Stromal cell of bone marrow (primary cell): ENCODE results near the gene CSNK1A1.
"Not testable (repeated sequence)": the region's sequence is repeated elsewhere in the genome, so short reads cannot be mapped to it uniquely, and the experiment has no call there.

Experiments used
- DNase-seq: peaks from one replicate; pipeline ENCODE4 v3.0.0-alpha.2; 2012; ENCODE audit warnings: low read depth

Gene CSNK1A1

GRCh38 chr5:149551227-149552037 is at the start of gene CSNK1A1:
TSS of gene CSNK1A1 (minus strand) at chr5:149551439. CDS start at chr5:149550964, 475 bp downstream.
- peak; percentile 96 for DNase-seq

GRCh38 chr5:149600932-149601331 is 49.7 kb upstream of the CSNK1A1 start:
- DNase-seq: no peak

- DNase-seq: no peak
Observed at GRCh38 chr5:149599375-149599774, 48.1 kb upstream of the CSNK1A1 start.

- DNase-seq: no peak
Observed at GRCh38 chr5:149598966-149599365, 47.7 kb upstream of the CSNK1A1 start.

GRCh38 chr5:149598234-149598633 is 47.0 kb upstream of the CSNK1A1 start:
- DNase-seq: not testable (repeated sequence)

GRCh38 chr5:149597618-149598017 is 46.4 kb upstream of the CSNK1A1 start:
- DNase-seq: no peak

GRCh38 chr5:149596712-149597111 is 45.5 kb upstream of the CSNK1A1 start:
- DNase-seq: no peak

- DNase-seq: not testable (repeated sequence)
Observed at GRCh38 chr5:149595105-149595504, 43.9 kb upstream of the CSNK1A1 start.

GRCh38 chr5:149594206-149594895 is 43.1 kb upstream of the CSNK1A1 start:
- no peak for DNase-seq

GRCh38 chr5:149593370-149593769 is 42.1 kb upstream of the CSNK1A1 start:
- DNase-seq: no peak

GRCh38 chr5:149588936-149589335 is 37.7 kb upstream of the CSNK1A1 start:
- no peak for DNase-seq

- DNase-seq: no peak
Observed at GRCh38 chr5:149586708-149587318, 35.6 kb upstream of the CSNK1A1 start.

GRCh38 chr5:149585910-149586309 is 34.7 kb upstream of the CSNK1A1 start:
- DNase-seq: no peak

GRCh38 chr5:149584121-149584520 is 32.9 kb upstream of the CSNK1A1 start:
- no peak for DNase-seq

- DNase-seq: no peak
Observed at GRCh38 chr5:149583394-149583793, 32.2 kb upstream of the CSNK1A1 start.

GRCh38 chr5:149581931-149582768 is 30.9 kb upstream of the CSNK1A1 start:
- DNase-seq: no peak

GRCh38 chr5:149581192-149581861 is 30.1 kb upstream of the CSNK1A1 start, which contains the start of gene ARHGEF37:
TSS of gene ARHGEF37 (plus strand) at chr5:149581498. CDS start at chr5:149597770, 16,272 bp downstream.
- DNase-seq: no peak

- no peak for DNase-seq
Observed at GRCh38 chr5:149580808-149581191, 29.6 kb upstream of the CSNK1A1 start.

GRCh38 chr5:149578896-149579295 is 27.7 kb upstream of the CSNK1A1 start:
- DNase-seq: no peak

GRCh38 chr5:149576021-149576420 is 24.8 kb upstream of the CSNK1A1 start:
- DNase-seq: no peak

- DNase-seq: no peak
Observed at GRCh38 chr5:149575131-149575530, 23.9 kb upstream of the CSNK1A1 start.
